GM06990 (cell line): ENCODE measurements around the gene RNF208.

Experiments used
- DNase-seq: peaks from one replicate; pipeline ENCODE4 v3.0.0-alpha.2; 2011; ENCODE audit not compliant: insufficient read length; ENCODE audit errors: extremely low read depth
- H3K27me3 ChIP-seq: replicated peaks from 2 replicates; pipeline ENCODE4 v1.6.0; 2011; ENCODE audit warnings: low read length; ENCODE audit not compliant: control insufficient read depth, insufficient read depth
- H3K36me3 ChIP-seq: 2 replicates; pipeline ENCODE4 v1.5.1; 2011; ENCODE audit warnings: low read length; ENCODE audit not compliant: control insufficient read depth, insufficient read depth
- H3K4me3 ChIP-seq: replicated peaks from 2 replicates; pipeline ENCODE4 v1.5.1; 2011; ENCODE audit warnings: low read depth, mild to moderate bottlenecking, control low read depth, low read length
- CTCF ChIP-seq: IDR thresholded peaks from 2 replicates; pipeline ENCODE4 v1.5.1; 2011; ENCODE audit warnings: low read length, control low read depth, mild to moderate bottlenecking, inconsistent platforms; ENCODE audit not compliant: insufficient read depth, poor library complexity, severe bottlenecking

The RNF208 gene

GRCh38 chr9:137251490-137252268 is 29.6 kb upstream of the RNF208 start:
- TF ChIP-seq CTCF: no peak
- Histone ChIP-seq H3K36me3 (peaks cover under 1% of the 10 kb centered on the region; the same call in 1 of the 2 replicates), H3K4me3 (no peak overlapping the region), H3K27me3 (no peaks in the 10 kb centered on the region)
- no peak for DNase-seq

DNA sequence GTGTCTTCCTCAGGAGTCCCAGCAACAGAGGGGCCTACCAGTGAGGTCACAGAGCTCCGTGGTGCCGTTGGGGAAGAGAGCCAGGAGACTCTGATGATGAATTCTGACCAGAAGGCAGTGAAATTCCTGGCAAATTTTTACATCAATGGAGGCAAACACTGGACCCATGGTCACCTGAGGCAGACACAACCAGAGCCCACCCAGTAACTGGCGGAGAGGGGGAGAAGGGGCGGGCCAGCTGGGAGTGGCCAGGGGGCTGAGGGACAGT is 29.1 kb upstream of the RNF208 start, which contains the start of gene STPG3:
TSS of gene STPG3 (plus strand) at position 93 of the 268 bp plus-strand sequence. CDS start at position 94, 1 bp downstream.
- TF ChIP-seq CTCF: no peak
- Histone ChIP-seq H3K4me3 (no peak within 1 kb of the TSS), H3K36me3 (no peaks in the 10 kb centered on the region), H3K27me3 (no peaks in the 10 kb centered on the region)
- no peak for DNase-seq

GRCh38 chr9:137250329-137251193 is 28.5 kb upstream of the RNF208 start:
- H3K27me3 ChIP-seq: no peaks in the 10 kb centered on the region
- no peak for TF ChIP-seq CTCF
- H3K4me3 ChIP-seq: no peak overlapping the region
- no peak for DNase-seq
- no peaks in the 10 kb centered on the region for H3K36me3 ChIP-seq

GRCh38 chr9:137247916-137248175 is 25.8 kb upstream of the RNF208 start:
- DNase-seq: no peak
- Histone ChIP-seq H3K36me3 (peaks cover 9% of the 10 kb centered on the region), H3K27me3 (no peaks in the 10 kb centered on the region), H3K4me3 (no peak overlapping the region)
- no peak for TF ChIP-seq CTCF

GRCh38 chr9:137247135-137247915 is 25.3 kb upstream of the RNF208 start:
- peaks cover 15% of the 10 kb centered on the region for H3K36me3 ChIP-seq
- DNase-seq: no peak
- TF ChIP-seq CTCF: no peak
- H3K27me3 ChIP-seq: no peaks in the 10 kb centered on the region
- no peak overlapping the region for H3K4me3 ChIP-seq
